Spleen (tissue), 7 donors: ENCODE data around the gene UBAP1.

Source experiments
- POLR2A ChIP-seq, 3 donors: fragments of 450-650 bp; IDR thresholded peaks; one replicate each; pipeline ENCODE4 v1.5.1; 2017; ENCODE audit warnings: antibody characterized with exemption in 3 of 3, mild to moderate bottlenecking in 1 of 3
- TF ChIP-seq, protein P1 (sequence below), 11 experiments: fragments of 200-600 bp in 7 of 11; fragments of 450-650 bp in 4 of 11; sonication (generic) in 4 of 11; IDR thresholded peaks in 8 of 11; conservative IDR thresholded peaks in 3 of 11; 1 replicate in 7 of 11; 2 replicates in 4 of 11; pipeline versions ENCODE4 v1.4.0 to v1.8.0; 2016 to 2021; ENCODE audit warnings: antibody characterized with exemption in 11 of 11, inconsistent platforms in 4 of 11, mild to moderate bottlenecking in 1 of 11
- donor health status: DM: no; HTN: no; CAD: no; lungs with moderate emphysema.
- donor health status: DM: no; HTN: no; CAD: no.
- donor health status: DM: no; HTN: no; CAD: no.

DNA sequence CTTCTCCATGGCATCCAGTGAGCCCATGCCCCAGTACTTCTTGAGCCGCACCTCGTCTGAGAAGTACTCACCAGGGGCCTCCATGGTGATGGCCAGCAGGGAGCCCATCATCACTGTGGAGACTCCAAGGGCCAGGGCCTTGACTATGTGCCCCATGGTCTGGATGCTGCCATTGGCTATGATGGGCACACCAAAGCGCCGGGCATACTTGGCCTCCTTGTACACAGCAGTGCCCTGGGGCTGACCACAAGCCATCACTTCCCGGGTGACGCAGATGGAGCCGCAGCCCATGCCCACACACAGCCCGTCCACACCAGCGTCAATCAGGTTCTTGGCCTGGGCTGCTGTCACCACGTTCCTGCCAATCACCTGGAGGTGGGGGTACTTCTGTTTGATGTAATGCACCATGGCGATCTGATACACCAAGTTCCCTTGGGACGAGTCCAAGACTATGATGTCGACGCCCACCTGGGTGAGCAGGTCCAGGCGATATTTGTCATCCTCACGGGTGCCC is 45.4 kb upstream of the UBAP1 start:
- TF ChIP-seq, protein P1, sequence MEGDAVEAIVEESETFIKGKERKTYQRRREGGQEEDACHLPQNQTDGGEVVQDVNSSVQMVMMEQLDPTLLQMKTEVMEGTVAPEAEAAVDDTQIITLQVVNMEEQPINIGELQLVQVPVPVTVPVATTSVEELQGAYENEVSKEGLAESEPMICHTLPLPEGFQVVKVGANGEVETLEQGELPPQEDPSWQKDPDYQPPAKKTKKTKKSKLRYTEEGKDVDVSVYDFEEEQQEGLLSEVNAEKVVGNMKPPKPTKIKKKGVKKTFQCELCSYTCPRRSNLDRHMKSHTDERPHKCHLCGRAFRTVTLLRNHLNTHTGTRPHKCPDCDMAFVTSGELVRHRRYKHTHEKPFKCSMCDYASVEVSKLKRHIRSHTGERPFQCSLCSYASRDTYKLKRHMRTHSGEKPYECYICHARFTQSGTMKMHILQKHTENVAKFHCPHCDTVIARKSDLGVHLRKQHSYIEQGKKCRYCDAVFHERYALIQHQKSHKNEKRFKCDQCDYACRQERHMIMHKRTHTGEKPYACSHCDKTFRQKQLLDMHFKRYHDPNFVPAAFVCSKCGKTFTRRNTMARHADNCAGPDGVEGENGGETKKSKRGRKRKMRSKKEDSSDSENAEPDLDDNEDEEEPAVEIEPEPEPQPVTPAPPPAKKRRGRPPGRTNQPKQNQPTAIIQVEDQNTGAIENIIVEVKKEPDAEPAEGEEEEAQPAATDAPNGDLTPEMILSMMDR (IDR thresholded peaks at IDR 0.05 in 8 of 11, conservative IDR thresholded peaks at IDR 0.05 in 3 of 11) = no peak
- no peak for TF ChIP-seq POLR2A (IDR thresholded peaks at IDR 0.05)
